Stomach (tissue), 9 donors: ENCODE results near the gene CELF2. TPM values are rescaled to one million over a fixed set of nuclear protein-coding genes. Genes with fewer than 3 reads are reported as not detected.

ENCODE experiments used
- DNase-seq, 2 donors: peaks; one replicate each; pipeline versions ENCODE4 v3.0.0 to v3.0.0-alpha.2; 2013 to 2019
- H3K27ac ChIP-seq, 5 donors: fragments of 200-600 bp in 4 of 5; sonication (generic) in 4 of 5; one replicate each; pipeline ENCODE4 v1.5.1; 2013 to 2019; ENCODE audit warnings: mild to moderate bottlenecking in 1 of 5, moderate library complexity in 1 of 5
- H3K27me3 ChIP-seq, 3 donors: fragments of 200-600 bp; sonication (generic); one replicate each; pipeline ENCODE4 v1.5.1; 2017 to 2019; ENCODE audit warnings: mixed run types in 1 of 3
- H3K36me3 ChIP-seq, 4 donors: fragments of 200-600 bp; sonication (generic); 1 replicate in 3 of 4; 2 replicates in 1 of 4; pipeline ENCODE4 v1.5.1; 2016 to 2019
- H3K4me1 ChIP-seq, 4 donors: fragments of 200-600 bp; sonication (generic); one replicate each; pipeline ENCODE4 v1.5.1; 2016 to 2019
- H3K4me3 ChIP-seq, 4 donors: fragments of 200-600 bp; sonication (generic) in 3 of 4; one replicate each; pipeline ENCODE4 v1.5.1; 2016 to 2019; ENCODE audit warnings: mild to moderate bottlenecking in 1 of 4
- H3K9me3 ChIP-seq, 4 donors: fragments of 200-600 bp; sonication (generic); one replicate each; pipeline ENCODE4 v1.5.1; 2016 to 2019
- CTCF ChIP-seq, 7 experiments: fragments of 450-650 bp in 4 of 7; fragments of 200-600 bp in 3 of 7; sonication (generic) in 3 of 7; IDR thresholded peaks; one replicate each; pipeline ENCODE4 v1.5.1; 2016 to 2019; ENCODE audit warnings: antibody characterized with exemption in 7 of 7, control low read depth in 2 of 7, mild to moderate bottlenecking in 1 of 7
- EP300 ChIP-seq: sonication (generic); formaldehyde crosslinking; IDR thresholded peaks from one replicate; pipeline ENCODE4 v1.6.1; 2017; ENCODE audit warnings: antibody characterized with exemption
- POLR2A ChIP-seq, 4 donors: fragments of 450-650 bp; IDR thresholded peaks; one replicate each; pipeline ENCODE4 v1.6.1; 2016; ENCODE audit warnings: antibody characterized with exemption in 4 of 4, control low read depth in 2 of 4, mild to moderate bottlenecking in 1 of 4, moderate library complexity in 1 of 4
- POLR2AphosphoS5 ChIP-seq, 3 donors: sonication (generic); formaldehyde crosslinking; IDR thresholded peaks; one replicate each; pipeline ENCODE4 v1.6.1; 2016; ENCODE audit warnings: antibody characterized with exemption in 3 of 3
- WGBS, 5 donors: extraction: QIAGEN DNeasy Blood & Tissue Kit in 3 of 5; methylation state at CpG; one replicate each; pipeline versions ENCODE4 v1.1.5 to v1.1.7; 2013 to 2018; 5-methylcytosine and 5-hydroxymethylcytosine counted together
- intact Hi-C: fragments of 100-400 bp; cut with DNase I; formaldehyde crosslinking; loops from one replicate; pipeline ENCODE4 v1.15.1; 2023; ENCODE audit warnings: low total_unique reads
- polyA plus RNA-seq, 3 donors: library from polyadenylated mRNA; stranded (reverse); fragments of 200-250 nt; gene quantifications; one replicate each; pipeline ENCODE4 v1.2.3, GENCODE V29; 2013
- total RNA-seq, 5 donors: library from RNA; depleted of rRNA; stranded (reverse); fragments of >200 nt; gene quantifications; one replicate each; pipeline versions ENCODE4 v1.1.0 to v1.2.3, GENCODE V29; 2014 to 2016
- donor health status: healthy with polysubstance abuse.
- donor health status: Bipolar disorder and iron deficiency.
- donor health status: healthy.

The CELF2 gene
- total and polyA plus RNA-seq, 8 donors = 3.9 to 65.3 (median 36.1) TPM

- Histone ChIP-seq H3K27me3 (no peaks in the 10 kb centered on the region), H3K9me3 (no peaks in the 10 kb centered on the region), H3K4me1 (peaks cover 0 to 19% (median 7%) of the 10 kb centered on the region in 4 donors), H3K36me3 (peaks cover 4 to 25% (median 20%) of the 10 kb centered on the region in 4 donors), H3K27ac (no peak overlapping the region), H3K4me3 (no peak overlapping the region)
- no peak for DNase-seq
- 92 to 94% (median 93%) methylated on average over 24 of the region's 24 CpGs for WGBS, 5 donors
- intact Hi-C loops = no loop called here
- TF ChIP-seq POLR2A (IDR thresholded peaks at IDR 0.05) (no peak), EP300 (no peak), CTCF (IDR thresholded peaks at IDR 0.05) (no peak), POLR2AphosphoS5 (IDR thresholded peaks at IDR 0.05) (no peak)
Measured at GRCh38 chr10:11246752-11247467, 229.2 kb downstream of the CELF2 start.

- no peak for TF ChIP-seq POLR2AphosphoS5 (IDR thresholded peaks at IDR 0.05)
- TF ChIP-seq CTCF (IDR thresholded peaks at IDR 0.05) = no peak
- TF ChIP-seq EP300 = no peak
- no peak for TF ChIP-seq POLR2A (IDR thresholded peaks at IDR 0.05)
- WGBS, 5 donors = 71 to 83% (median 72%) methylated on average over 10 of the region's 10 CpGs
Measured at GRCh38 chr10:11249152-11249807, 231.6 kb downstream of the CELF2 start.

GRCh38 chr10:11249808-11250195, 232.1 kb downstream of the CELF2 start:
- WGBS, 5 donors = 75 to 85% (median 79%) methylated on average over 2 of the region's 2 CpGs
- no peak for DNase-seq

More at GRCh38 chr10:11249152-11249807, 231.6 kb downstream of the CELF2 start:
- no peaks in the 10 kb centered on the region for H3K27me3 ChIP-seq
- no peak for DNase-seq
- intact Hi-C loops = no loop called here
- peaks cover 0 to 6% (median 2%) of the 10 kb centered on the region in 4 donors for H3K4me1 ChIP-seq
- H3K9me3 ChIP-seq = no peaks in the 10 kb centered on the region
- no peak overlapping the region for H3K4me3 ChIP-seq
- H3K36me3 ChIP-seq = peaks cover 4 to 39% (median 25%) of the 10 kb centered on the region in 4 donors
- H3K27ac ChIP-seq = no peak overlapping the region

More at GRCh38 chr10:11249808-11250195, 232.1 kb downstream of the CELF2 start:
- no peak for TF ChIP-seq EP300
- TF ChIP-seq POLR2AphosphoS5 (IDR thresholded peaks at IDR 0.05) = no peak
- TF ChIP-seq POLR2A (IDR thresholded peaks at IDR 0.05) = no peak
- no peak for TF ChIP-seq CTCF (IDR thresholded peaks at IDR 0.05)
- intact Hi-C loops = no loop called here
- H3K4me1 ChIP-seq = peaks cover 0 to 6% (median 2%) of the 10 kb centered on the region in 4 donors
- H3K4me3 ChIP-seq = no peak overlapping the region
- H3K9me3 ChIP-seq = no peaks in the 10 kb centered on the region
- no peak overlapping the region for H3K27ac ChIP-seq
- peaks cover 4 to 39% (median 26%) of the 10 kb centered on the region in 4 donors for H3K36me3 ChIP-seq
- H3K27me3 ChIP-seq = no peaks in the 10 kb centered on the region
